GM12878 (cell line): ENCODE measurements around the gene IRF2BPL. TPM values are rescaled to one million over a fixed set of nuclear protein-coding genes. Genes with fewer than 3 reads are reported as not detected.

Source experiments
- ATAC-seq: fragments of 200-7000 bp; cut with Tn5 transposase; 3 replicates; pipeline ENCODE4 v1.9.1; 2020; ENCODE audit warnings: mild to moderate bottlenecking, moderate library complexity
- BruUV-seq: library from RNA; stranded (reverse); fragments of 400-500 nt; replicated peaks from 2 replicates; lab custom pipeline; 2021; lab: Mats Ljungman, UMichigan
- CTCF ChIA-PET: fragments of 300-600 bp; sonication (Branson Sonifier 250); formaldehyde crosslinking; extraction: SDS; loops from one replicate; lab custom pipeline; 2021; ENCODE audit warnings: inconsistent platforms; lab: Yijun Ruan, JAX
- POLR2A ChIA-PET: fragments of 350-600 bp; formaldehyde crosslinking; extraction: SDS; loops from one replicate; lab custom pipeline; 2021; ENCODE audit warnings: inconsistent platforms; lab: Charles Lee
- RAD21 ChIA-PET: fragments of 300-600 bp; sonication (Branson Sonifier 250); formaldehyde crosslinking; loops from one replicate; lab custom pipeline; 2023; ENCODE audit warnings: antibody characterized with exemption; ENCODE audit not compliant: unreplicated experiment; lab: Charles Lee
- SMC1A ChIA-PET: fragments of 300-600 bp; sonication (Branson Sonifier 250); formaldehyde crosslinking; loops from one replicate; lab custom pipeline; 2023; ENCODE audit not compliant: unreplicated experiment, uncharacterized antibody; lab: Charles Lee
- DNase-seq: peaks from one replicate; pipeline ENCODE4 v3.0.0-alpha.2; 2011; ENCODE audit warnings: low read depth, low spot score
- FAIRE-seq: peaks from 3 replicates; lab custom pipeline; 2011; peaks lifted over from hg19 to GRCh38; lab: Jason Lieb, UNC
- H2AFZ ChIP-seq: 2 replicates; pipeline ENCODE4 v1.6.0; 2011; ENCODE audit warnings: low read depth, low read length, control low read depth; ENCODE audit not compliant: control insufficient read depth
- H3K27ac ChIP-seq: 2 replicates; pipeline ENCODE4 v1.5.1; 2011; ENCODE audit warnings: control low read depth; ENCODE audit not compliant: control insufficient read depth, insufficient read depth
- H3K27me3 ChIP-seq, 2 experiments: replicated peaks in 1 of 2; 2 replicates each; pipeline versions ENCODE4 v1.6.0 to v1.6.1; 2011; ENCODE audit warnings: low read length in 1 of 2; ENCODE audit not compliant: control insufficient read depth in 2 of 2, insufficient read depth in 2 of 2
- H3K36me3 ChIP-seq, 2 experiments: 2 replicates each; pipeline ENCODE4 v1.5.1; 2011; ENCODE audit warnings: low read length in 1 of 2; ENCODE audit not compliant: control insufficient read depth in 2 of 2, insufficient read depth in 2 of 2
- H3K4me1 ChIP-seq: 2 replicates; pipeline ENCODE4 v1.6.1; 2011; ENCODE audit warnings: mild to moderate bottlenecking, low read length, moderate library complexity, mixed read lengths; ENCODE audit not compliant: control insufficient read depth, insufficient read depth
- H3K4me2 ChIP-seq: 2 replicates; pipeline ENCODE4 v1.6.0; 2011; ENCODE audit warnings: control low read depth; ENCODE audit not compliant: control insufficient read depth, insufficient read depth
- H3K4me3 ChIP-seq: fragments of 200-600 bp; sonication (generic); 2 replicates; pipeline ENCODE4 v1.5.1; 2016
- H3K79me2 ChIP-seq: 2 replicates; pipeline ENCODE4 v1.6.0; 2011; ENCODE audit warnings: low read length; ENCODE audit not compliant: control insufficient read depth, insufficient read depth
- H3K9ac ChIP-seq: 2 replicates; pipeline ENCODE4 v1.8.0; 2011; ENCODE audit warnings: low read length, control low read depth, mixed read lengths; ENCODE audit not compliant: control insufficient read depth, insufficient read depth
- H3K9me3 ChIP-seq: replicated peaks from 3 replicates; pipeline ENCODE4 v1.5.1; 2011; ENCODE audit warnings: mild to moderate bottlenecking, low read length; ENCODE audit not compliant: control insufficient read depth, insufficient read depth
- H4K20me1 ChIP-seq: 2 replicates; pipeline ENCODE4 v1.6.0; 2011; ENCODE audit not compliant: control insufficient read depth, insufficient read depth
- BCL11A ChIP-seq: IDR thresholded peaks from 2 replicates; pipeline ENCODE4 v1.6.1; 2011; ENCODE audit warnings: low read depth, low read length
- CBFB ChIP-seq: IDR thresholded peaks from 2 replicates; pipeline ENCODE4 v1.6.1; 2016; ENCODE audit warnings: antibody characterized with exemption, low read depth
- CBX3 ChIP-seq: fragments of 200-600 bp; sonication (generic); IDR thresholded peaks from 2 replicates; pipeline ENCODE4 v1.6.1; 2016; ENCODE audit warnings: low read depth, borderline replicate concordance
- CEBPZ ChIP-seq: fragments of 150-350 bp; IDR thresholded peaks from 2 replicates; pipeline ENCODE4 v1.6.1; 2016; ENCODE audit warnings: low read depth, low read length
- EP300 ChIP-seq, 2 experiments: fragments of 150-350 bp in 1 of 2; IDR thresholded peaks; 2 replicates each; pipeline ENCODE4 v1.6.1; 2011 to 2012; ENCODE audit warnings: low read depth in 2 of 2, low read length in 2 of 2, borderline replicate concordance in 1 of 2, improper control_type of control experiment in 1 of 2, inconsistent platforms in 1 of 2; ENCODE audit not compliant: control insufficient read depth in 1 of 2
- FOXM1 ChIP-seq: IDR thresholded peaks from 2 replicates; pipeline ENCODE4 v1.6.1; 2012; ENCODE audit warnings: low read depth, mild to moderate bottlenecking, inconsistent platforms, low read length, moderate library complexity
- GATAD2B ChIP-seq: fragments of 450-650 bp; conservative IDR thresholded peaks from 2 replicates; pipeline ENCODE4 v1.6.1; 2017; ENCODE audit warnings: low read depth, mild to moderate bottlenecking, moderate library complexity
- KAT2A ChIP-seq: conservative IDR thresholded peaks from 2 replicates; pipeline ENCODE4 v1.6.1; 2011; ENCODE audit warnings: low read depth, low read length; ENCODE audit not compliant: control insufficient read depth
- NBN ChIP-seq: fragments of 450-650 bp; IDR thresholded peaks from 2 replicates; pipeline ENCODE4 v1.6.1; 2016
- NFXL1 ChIP-seq: fragments of 450-650 bp; IDR thresholded peaks from 2 replicates; pipeline ENCODE4 v1.6.1; 2017; ENCODE audit warnings: antibody characterized with exemption, mild to moderate bottlenecking, borderline replicate concordance
- NFYA ChIP-seq: IDR thresholded peaks from 2 replicates; pipeline ENCODE4 v1.6.1; 2011; ENCODE audit warnings: low read depth, mild to moderate bottlenecking, low read length, improper control_type of control experiment, borderline replicate concordance
- NR2C1 ChIP-seq: fragments of 450-650 bp; IDR thresholded peaks from 2 replicates; pipeline ENCODE4 v1.6.1; 2017; ENCODE audit warnings: antibody characterized with exemption, mild to moderate bottlenecking, moderate library complexity
- NR2F1 ChIP-seq: fragments of 450-650 bp; conservative IDR thresholded peaks from 2 replicates; pipeline ENCODE4 v1.6.1; 2017; ENCODE audit warnings: mild to moderate bottlenecking
- SP1 ChIP-seq: IDR thresholded peaks from one replicate; pipeline ENCODE4 v1.6.1; 2011; ENCODE audit warnings: low read depth, low read length
- TAF1 ChIP-seq: IDR thresholded peaks from 2 replicates; pipeline ENCODE4 v1.6.1; 2011; ENCODE audit warnings: mild to moderate bottlenecking, low read depth, low read length, borderline replicate concordance
- WRNIP1 ChIP-seq: IDR thresholded peaks from 2 replicates; pipeline ENCODE4 v1.6.1; 2011; ENCODE audit warnings: low read depth, low read length, improper control_type of control experiment, borderline replicate concordance
- ZBED1 ChIP-seq: IDR thresholded peaks from 2 replicates; pipeline ENCODE4 v1.6.1; 2016; ENCODE audit warnings: borderline replicate concordance
- ZNF207 ChIP-seq: fragments of 450-650 bp; IDR thresholded peaks from 2 replicates; pipeline ENCODE4 v1.6.1; 2014; ENCODE audit warnings: antibody characterized with exemption, mild to moderate bottlenecking, borderline replicate concordance
- ZNF274 ChIP-seq: IDR thresholded peaks from one replicate; pipeline ENCODE4 v1.8.0; 2011; ENCODE audit not compliant: insufficient read length, insufficient read depth
- ZNF622 ChIP-seq: fragments of 450-650 bp; IDR thresholded peaks from 2 replicates; pipeline ENCODE4 v1.6.1; 2017; ENCODE audit warnings: mild to moderate bottlenecking, inconsistent platforms
- WGBS: methylation state at CpG from one replicate; pipeline ENCODE4 v1.1.6; 2016; ENCODE audit warnings: low lambda C conversion rate; ENCODE audit not compliant: insufficient replicate concordance, insufficient coverage; ENCODE audit errors: missing lambda C conversion rate; 5-methylcytosine and 5-hydroxymethylcytosine counted together
- in situ Hi-C: fragments of 300-500 bp; cut with MboI; formaldehyde crosslinking; loops from 9 replicates; pipeline ENCODE4 v1.14.3; 2018; ENCODE audit warnings: mixed read lengths
- intact Hi-C: fragments of 100-400 bp; cut with micrococcal nuclease; formaldehyde crosslinking; loops from one replicate; pipeline ENCODE4 v1.14.2; 2022; ENCODE audit not compliant: unreplicated experiment
- polyA plus RNA-seq, 11 experiments: library from polyadenylated mRNA; depleted of rRNA in 4 of 11; unstranded in 6 of 11; stranded (reverse) in 5 of 11; fragments of >200 nt; fragmentation: Nextera tagmentation in 4 of 11; fragmentation: Illumina TruSeq in 1 of 11; extraction: Ambion mirVana in 4 of 11; extraction: Trizol in 1 of 11; gene quantifications; 1 replicate in 1 of 11; 2 replicates in 10 of 11; pipeline versions ENCODE4 v1.2.1 to v1.2.3, GENCODE V29; 2011 to 2016; ENCODE audit warnings: inconsistent platforms in 2 of 11, missing spikeins in 2 of 11, low read depth in 1 of 11
- total RNA-seq, 4 experiments: library from RNA; depleted of rRNA in 3 of 4; stranded (reverse); fragments of >200 nt in 3 of 4; fragmentation: Illumina TruSeq in 1 of 4; extraction: Trizol in 1 of 4; gene quantifications; 2 replicates each; pipeline versions ENCODE4 v1.2.1 to v1.2.3, GENCODE V29; 2013 to 2021
- TF ChIP-seq, protein P1 (sequence below), 3 experiments: IDR thresholded peaks in 2 of 3; conservative IDR thresholded peaks in 1 of 3; 2 replicates each; pipeline ENCODE4 v1.5.1; 2011; ENCODE audit warnings: low read depth in 3 of 3, low read length in 3 of 3, mild to moderate bottlenecking in 3 of 3, control low read depth in 2 of 3, moderate library complexity in 2 of 3, inconsistent platforms in 1 of 3, mixed read lengths in 1 of 3; ENCODE audit not compliant: control insufficient read depth in 2 of 3, insufficient read depth in 1 of 3; ENCODE audit errors: extremely low read depth in 1 of 3

The IRF2BPL gene
- total and polyA plus RNA-seq, 10 of the 15 experiments (the other 5 are each of a cell fraction or from before 2014, with no cell fraction given): 1.2 to 34.5 (median 3.1) TPM

- TF ChIP-seq WRNIP1 (no peak), EP300 (IDR thresholded peaks at IDR 0.05; ENCODE audit: borderline replicate concordance in 1 of 2, control insufficient read depth in 1 of 2, low read depth in 2 of 2, low read length in 2 of 2) (no peak), NBN (no peak), TAF1 (no peak), ZNF274 (no peak)
- TF ChIP-seq, all 136 proteins: peak for 0
Measured at GRCh38 chr14:77017666-77018065, 10.8 kb downstream of the IRF2BPL start (continued).

DNA sequence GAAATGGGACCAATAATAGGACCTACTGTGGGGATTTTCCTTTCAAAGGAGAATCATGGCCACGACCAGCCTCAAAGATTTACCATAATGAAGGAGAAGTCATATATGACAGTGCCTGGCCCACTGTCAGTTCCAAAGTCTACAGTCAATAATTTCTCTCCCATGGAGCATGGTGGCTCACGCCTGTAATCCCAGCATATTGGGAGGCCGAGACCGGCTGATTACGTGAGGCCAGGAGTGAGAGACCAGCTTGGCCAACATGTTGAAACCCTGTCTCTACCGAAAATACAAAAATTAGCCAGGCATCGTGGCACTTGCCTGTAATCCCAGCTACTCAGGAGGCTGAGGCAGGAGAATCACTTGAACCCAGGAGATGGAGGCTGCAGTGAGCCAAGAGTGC, 13.8 kb downstream of the IRF2BPL start:
- WGBS: 62% methylated on average over 7 of the region's 7 CpGs
- H3K4me2 ChIP-seq: no peak overlapping the region
- H3K27ac ChIP-seq: no peak overlapping the region
- no peak overlapping the region for H3K4me3 ChIP-seq
- H2AFZ ChIP-seq: no peak overlapping the region
- CTCF ChIA-PET: no interaction called here
- intact Hi-C loops: no loop called here
- POLR2A ChIA-PET: interaction anchor here (1.1 kb wide), 1 partner anchor 53 kb away, joined by 3 read pairs; no protein-coding TSS in a partner anchor
- no peaks in the 10 kb centered on the region for H3K79me2 ChIP-seq
- TF ChIP-seq, protein P1, sequence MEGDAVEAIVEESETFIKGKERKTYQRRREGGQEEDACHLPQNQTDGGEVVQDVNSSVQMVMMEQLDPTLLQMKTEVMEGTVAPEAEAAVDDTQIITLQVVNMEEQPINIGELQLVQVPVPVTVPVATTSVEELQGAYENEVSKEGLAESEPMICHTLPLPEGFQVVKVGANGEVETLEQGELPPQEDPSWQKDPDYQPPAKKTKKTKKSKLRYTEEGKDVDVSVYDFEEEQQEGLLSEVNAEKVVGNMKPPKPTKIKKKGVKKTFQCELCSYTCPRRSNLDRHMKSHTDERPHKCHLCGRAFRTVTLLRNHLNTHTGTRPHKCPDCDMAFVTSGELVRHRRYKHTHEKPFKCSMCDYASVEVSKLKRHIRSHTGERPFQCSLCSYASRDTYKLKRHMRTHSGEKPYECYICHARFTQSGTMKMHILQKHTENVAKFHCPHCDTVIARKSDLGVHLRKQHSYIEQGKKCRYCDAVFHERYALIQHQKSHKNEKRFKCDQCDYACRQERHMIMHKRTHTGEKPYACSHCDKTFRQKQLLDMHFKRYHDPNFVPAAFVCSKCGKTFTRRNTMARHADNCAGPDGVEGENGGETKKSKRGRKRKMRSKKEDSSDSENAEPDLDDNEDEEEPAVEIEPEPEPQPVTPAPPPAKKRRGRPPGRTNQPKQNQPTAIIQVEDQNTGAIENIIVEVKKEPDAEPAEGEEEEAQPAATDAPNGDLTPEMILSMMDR (IDR thresholded peaks at IDR 0.05 in 2 of 3, conservative IDR thresholded peaks at IDR 0.05 in 1 of 3; ENCODE audit: control insufficient read depth in 2 of 3, extremely low read depth in 1 of 3, insufficient read depth in 1 of 3, low read depth in 3 of 3, low read length in 3 of 3): no peak
- no peak for TF ChIP-seq CEBPZ
- TF ChIP-seq NR2C1: no peak
- TF ChIP-seq CBFB: no peak
- TF ChIP-seq NFXL1: no peak
- TF ChIP-seq KAT2A: no peak
- TF ChIP-seq GATAD2B: no peak
- no peak for TF ChIP-seq ZBED1
- TF ChIP-seq NFYA: no peak
- no peak for TF ChIP-seq NR2F1
- TF ChIP-seq CBX3: no peak
- no peak for TF ChIP-seq FOXM1
- TF ChIP-seq BCL11A: no peak
- no peak for TF ChIP-seq ZNF622
- no peak for TF ChIP-seq ZNF207
- TF ChIP-seq SP1: no peak
- RAD21 ChIA-PET: interaction anchor here (1.3 kb wide), 1 partner anchor 13 kb away, joined by 3 read pairs; no protein-coding TSS in a partner anchor
- ATAC-seq (no peak), FAIRE-seq (no peak), DNase-seq (no peak)
- H3K9me3 ChIP-seq: no peaks in the 10 kb centered on the region
- SMC1A ChIA-PET: interaction anchor here (1.2 kb wide), 1 partner anchor 19 kb away, joined by 4 read pairs; no protein-coding TSS in a partner anchor
- H4K20me1 ChIP-seq: no peaks in the 10 kb centered on the region
- H3K4me1 ChIP-seq: no peaks in the 10 kb centered on the region
- no peaks in the 10 kb centered on the region for H3K27me3 ChIP-seq
- in situ Hi-C loops: no loop called here
- BruUV-seq: no TSS peak
- H3K36me3 ChIP-seq: no peaks in the 10 kb centered on the region
- H3K9ac ChIP-seq: no peak overlapping the region
